ENCODE results near the gene DNAJB4.
"Not testable (repeated sequence)": the region's sequence is repeated elsewhere in the genome, so short reads cannot be mapped to it uniquely, and the experiment has no call there.

Gene DNAJB4

GRCh38 chr1:78004719-78005447 is at the start of gene DNAJB4:
TSS of gene DNAJB4 (plus strand) at chr1:78004939. CDS start at chr1:78005111, 172 bp downstream.
- DNase-seq: no peak

GRCh38 chr1:77955709-77956108 is 49.0 kb upstream of the DNAJB4 start:
- DNase-seq: no peak

GRCh38 chr1:77956464-77956863 is 48.3 kb upstream of the DNAJB4 start:
- DNase-seq: no peak

- DNase-seq: no peak
These were observed 46.3 kb upstream of the DNAJB4 start for GRCh38 chr1:77958391-77958790.

GRCh38 chr1:77958850-77959249 is 45.9 kb upstream of the DNAJB4 start:
- DNase-seq: no peak

GRCh38 chr1:77961392-77961791 is 43.3 kb upstream of the DNAJB4 start:
- no peak for DNase-seq

- no peak for DNase-seq
These were observed 38.4 kb upstream of the DNAJB4 start for GRCh38 chr1:77966291-77966690.

- DNase-seq: no peak
These were observed 34.5 kb upstream of the DNAJB4 start for GRCh38 chr1:77970192-77970591.

- no peak for DNase-seq
These were observed 32.7 kb upstream of the DNAJB4 start for GRCh38 chr1:77972080-77972479.

- no peak for DNase-seq
These were observed 29.4 kb upstream of the DNAJB4 start for GRCh38 chr1:77975386-77975785.

- no peak for DNase-seq
These were observed 28.8 kb upstream of the DNAJB4 start for GRCh38 chr1:77975907-77976306.

- DNase-seq: no peak
These were observed 28.2 kb upstream of the DNAJB4 start for GRCh38 chr1:77976433-77977076.

GRCh38 chr1:77977989-77978292 is 26.8 kb upstream of the DNAJB4 start:
- DNase-seq: no peak

- DNase-seq: peak; percentile 65
These were observed 26.3 kb upstream of the DNAJB4 start for GRCh38 chr1:77978293-77978968.

GRCh38 chr1:77978969-77979876 is 25.5 kb upstream of the DNAJB4 start, which contains the start of gene FUBP1:
TSS of gene FUBP1 (minus strand) at chr1:77979072. CDS start at chr1:77979004, 68 bp downstream.
- DNase-seq: peak; percentile 90

GRCh38 chr1:77983352-77983996 is 21.3 kb upstream of the DNAJB4 start:
- DNase-seq: not testable (repeated sequence)

- DNase-seq: no peak
These were observed 20.8 kb upstream of the DNAJB4 start for GRCh38 chr1:77983997-77984355.

GRCh38 chr1:77984629-77985028 is 20.1 kb upstream of the DNAJB4 start:
- no peak for DNase-seq

GRCh38 chr1:77986810-77987209 is 17.9 kb upstream of the DNAJB4 start:
- DNase-seq: no peak

GRCh38 chr1:77987919-77988318 is 16.8 kb upstream of the DNAJB4 start:
- no peak for DNase-seq

- no peak for DNase-seq
These were observed 15.0 kb upstream of the DNAJB4 start for GRCh38 chr1:77989744-77990143.

- DNase-seq: no peak
These were observed 14.0 kb upstream of the DNAJB4 start for GRCh38 chr1:77990629-77991204.

Data from activated CD4-positive, CD25-positive, alpha-beta regulatory T cell treated with anti-CD3 and anti-CD28 coated beads, Interleukin-2, amount 50 U/mL, for 72 hours (primary cell).